SU-DHL-6 (cell line): ENCODE data around the gene MAP2K6.

Experiments used
- EZH2phosphoT487 ChIP-seq: fragments of 200-600 bp; sonication (generic), shearing (Covaris generic); conservative IDR thresholded peaks from 2 replicates; pipeline ENCODE4 v1.6.1; 2018; ENCODE audit warnings: mild to moderate bottlenecking, antibody characterized with exemption, low read length, moderate library complexity, mixed read lengths
- TF ChIP-seq, protein P1 (sequence below): fragments of 200-600 bp; sonication (generic); IDR thresholded peaks from one replicate; pipeline ENCODE4 v1.5.1; 2017; ENCODE audit warnings: antibody characterized with exemption, mild to moderate bottlenecking, low read length, moderate library complexity; ENCODE audit not compliant: insufficient read depth, poor library complexity, severe bottlenecking

DNA sequence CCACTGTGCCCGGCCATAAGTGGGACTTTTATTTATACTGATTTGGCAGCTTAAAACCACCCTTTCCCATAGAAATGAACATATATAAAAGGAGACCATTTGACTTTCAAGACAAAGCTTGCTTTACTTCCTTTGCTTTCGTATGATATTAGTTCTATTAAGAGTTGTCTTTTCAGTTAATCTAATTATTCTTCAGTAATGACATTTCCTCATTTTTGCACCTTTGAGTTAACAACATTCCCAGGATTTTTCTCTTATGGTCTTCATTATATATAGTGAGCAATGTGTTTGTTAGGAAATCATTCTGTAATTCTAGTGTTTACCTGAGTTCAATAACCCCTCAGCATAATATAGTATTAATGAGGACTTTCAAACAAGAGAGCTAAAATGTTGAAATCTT, 173.8 kb downstream of the MAP2K6 start:
- TF ChIP-seq, protein P1, sequence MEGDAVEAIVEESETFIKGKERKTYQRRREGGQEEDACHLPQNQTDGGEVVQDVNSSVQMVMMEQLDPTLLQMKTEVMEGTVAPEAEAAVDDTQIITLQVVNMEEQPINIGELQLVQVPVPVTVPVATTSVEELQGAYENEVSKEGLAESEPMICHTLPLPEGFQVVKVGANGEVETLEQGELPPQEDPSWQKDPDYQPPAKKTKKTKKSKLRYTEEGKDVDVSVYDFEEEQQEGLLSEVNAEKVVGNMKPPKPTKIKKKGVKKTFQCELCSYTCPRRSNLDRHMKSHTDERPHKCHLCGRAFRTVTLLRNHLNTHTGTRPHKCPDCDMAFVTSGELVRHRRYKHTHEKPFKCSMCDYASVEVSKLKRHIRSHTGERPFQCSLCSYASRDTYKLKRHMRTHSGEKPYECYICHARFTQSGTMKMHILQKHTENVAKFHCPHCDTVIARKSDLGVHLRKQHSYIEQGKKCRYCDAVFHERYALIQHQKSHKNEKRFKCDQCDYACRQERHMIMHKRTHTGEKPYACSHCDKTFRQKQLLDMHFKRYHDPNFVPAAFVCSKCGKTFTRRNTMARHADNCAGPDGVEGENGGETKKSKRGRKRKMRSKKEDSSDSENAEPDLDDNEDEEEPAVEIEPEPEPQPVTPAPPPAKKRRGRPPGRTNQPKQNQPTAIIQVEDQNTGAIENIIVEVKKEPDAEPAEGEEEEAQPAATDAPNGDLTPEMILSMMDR: no peak
- TF ChIP-seq EZH2phosphoT487: no peak
